Gastrocnemius medialis (tissue), 4 donors: ENCODE results near the gene TXK.

Source experiments
- CTCF ChIP-seq, 5 experiments: fragments of 450-650 bp in 3 of 5; fragments of 200-600 bp in 2 of 5; sonication (generic) in 2 of 5; IDR thresholded peaks in 4 of 5; conservative IDR thresholded peaks in 1 of 5; 1 replicate in 4 of 5; 2 replicates in 1 of 5; pipeline ENCODE4 v1.5.1; 2016 to 2019; ENCODE audit warnings: antibody characterized with exemption in 5 of 5, mild to moderate bottlenecking in 3 of 5, moderate library complexity in 3 of 5
- POLR2A ChIP-seq, 2 donors: fragments of 450-650 bp; IDR thresholded peaks; one replicate each; pipeline ENCODE4 v1.6.1; 2017; ENCODE audit warnings: antibody characterized with exemption in 2 of 2, mild to moderate bottlenecking in 2 of 2, moderate library complexity in 2 of 2

GRCh38 chr4:48027653-48028052, 106.4 kb downstream of the TXK start:
- no peak for TF ChIP-seq CTCF (IDR thresholded peaks at IDR 0.05 in 4 of 5, conservative IDR thresholded peaks at IDR 0.05 in 1 of 5)
- no peak for TF ChIP-seq POLR2A (IDR thresholded peaks at IDR 0.05)
